PC-9 (cell line): ENCODE measurements around the gene COL16A1. TPM values are rescaled to one million over a fixed set of nuclear protein-coding genes. Genes with fewer than 3 reads are reported as not detected.

Source experiments
- BruUV-seq: library from RNA; stranded (reverse); fragments of 400-500 nt; replicated peaks from 2 replicates; lab custom pipeline; 2021; lab: Mats Ljungman, UMichigan
- CTCF ChIA-PET: fragments of 300-600 bp; sonication (Branson Sonifier 250); formaldehyde crosslinking; loops from one replicate; lab custom pipeline; 2022; ENCODE audit warnings: antibody characterized with exemption; lab: Charles Lee
- POLR2A ChIA-PET: fragments of 300-600 bp; sonication (Branson Sonifier 250); formaldehyde crosslinking; loops from one replicate; lab custom pipeline; 2022; ENCODE audit warnings: antibody characterized with exemption; ENCODE audit not compliant: unreplicated experiment; lab: Charles Lee
- DNase-seq, 2 experiments: peaks; one replicate each; pipeline versions ENCODE4 v3.0.0 to v3.0.0-alpha.2; 2015 to 2022; ENCODE audit warnings: mixed read lengths in 1 of 2
- H2AFZ ChIP-seq: fragments of 200-600 bp; sonication (generic); 2 replicates; pipeline ENCODE4 v1.8.1; 2017; ENCODE audit warnings: antibody characterized with exemption
- H3F3A ChIP-seq: fragments of 200-600 bp; sonication (generic); 2 replicates; pipeline ENCODE4 v1.8.1; 2017; ENCODE audit warnings: antibody characterized with exemption, mild to moderate bottlenecking, low read depth; ENCODE audit not compliant: insufficient read depth
- H3K27ac ChIP-seq: fragments of 200-600 bp; sonication (generic); 2 replicates; pipeline ENCODE4 v1.6.1; 2016; ENCODE audit warnings: mixed run types
- H3K27me3 ChIP-seq: fragments of 200-600 bp; sonication (generic); 2 replicates; pipeline ENCODE4 v1.6.1; 2016; ENCODE audit warnings: low read depth, mixed run types; ENCODE audit not compliant: insufficient read depth
- H3K36me3 ChIP-seq: fragments of 200-600 bp; sonication (generic); 2 replicates; pipeline ENCODE4 v1.6.1; 2016; ENCODE audit warnings: low read depth, mixed run types
- H3K4me1 ChIP-seq: fragments of 200-600 bp; sonication (generic); replicated peaks from 2 replicates; pipeline ENCODE4 v1.6.1; 2016; ENCODE audit warnings: mixed run types; ENCODE audit not compliant: insufficient read depth
- H3K4me2 ChIP-seq: fragments of 200-600 bp; sonication (generic); 2 replicates; pipeline ENCODE4 v1.6.1; 2017; ENCODE audit warnings: mixed run types
- H3K4me3 ChIP-seq: fragments of 200-600 bp; sonication (generic); 2 replicates; pipeline ENCODE4 v1.6.1; 2016; ENCODE audit warnings: mixed run types
- H3K79me2 ChIP-seq: fragments of 200-600 bp; sonication (generic); 2 replicates; pipeline ENCODE4 v1.6.1; 2017; ENCODE audit warnings: low read depth, mixed run types
- H3K9me2 ChIP-seq: fragments of 200-600 bp; sonication (generic); 2 replicates; pipeline ENCODE4 v1.8.1; 2017; ENCODE audit warnings: mild to moderate bottlenecking; ENCODE audit not compliant: insufficient read depth
- H3K9me3 ChIP-seq: fragments of 200-600 bp; sonication (generic); 2 replicates; pipeline ENCODE4 v1.8.1; 2016; ENCODE audit warnings: low read depth; ENCODE audit not compliant: insufficient read depth
- H4K20me1 ChIP-seq: fragments of 200-600 bp; sonication (generic); 2 replicates; pipeline ENCODE4 v1.8.1; 2017; ENCODE audit not compliant: insufficient read depth
- EZH2 ChIP-seq: fragments of 200-600 bp; sonication (generic); IDR thresholded peaks from 2 replicates; pipeline ENCODE4 v1.8.0; 2017; ENCODE audit warnings: antibody characterized with exemption, low read depth
- intact Hi-C: fragments of 100-400 bp; cut with micrococcal nuclease; formaldehyde crosslinking; loops from one replicate; pipeline ENCODE4 v1.10.0; 2022; ENCODE audit not compliant: unreplicated experiment
- total RNA-seq: library from RNA; stranded (reverse); gene quantifications from 2 replicates; pipeline ENCODE4 v1.2.3, GENCODE V29; 2021
- TF ChIP-seq, protein P1 (sequence below): fragments of 200-600 bp; sonication (generic); conservative IDR thresholded peaks from 2 replicates; pipeline ENCODE4 v1.6.1; 2017; ENCODE audit warnings: mixed run types, antibody characterized with exemption, mild to moderate bottlenecking, moderate library complexity

The COL16A1 gene
- total RNA-seq, 1 experiment from 2014 or later, result 4.8 TPM

DNA sequence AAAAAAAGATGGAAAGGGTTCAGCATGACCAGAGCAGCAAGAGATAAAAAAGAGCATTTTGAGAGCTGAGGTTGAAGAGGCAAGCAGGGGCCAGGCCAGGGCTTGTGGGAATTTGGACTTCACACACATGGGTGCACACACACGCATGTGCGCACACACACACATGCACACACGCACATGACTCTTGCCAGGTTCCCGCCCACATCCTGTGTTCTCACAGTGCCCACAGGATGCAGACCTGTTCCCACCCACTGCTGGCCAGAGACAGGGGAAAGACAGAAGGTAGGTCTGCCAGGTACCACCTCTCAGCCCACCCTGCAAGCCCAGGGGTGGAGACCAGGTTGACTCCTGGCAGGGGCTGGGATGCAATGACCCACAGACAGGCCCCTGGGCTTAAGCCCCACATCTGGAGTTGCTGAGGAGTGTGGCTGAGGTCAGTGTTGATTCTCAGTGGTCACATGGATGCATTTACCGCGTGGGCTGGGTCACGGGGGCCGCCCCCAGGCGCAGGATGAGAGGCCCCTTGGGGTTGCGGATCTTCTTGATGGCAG lies 4.4 kb downstream of the COL16A1 start:
- Histone ChIP-seq H3K4me3 (no peak overlapping the region), H3K9me2 (no peaks in the 10 kb centered on the region), H2AFZ (no peak overlapping the region), H3K27me3 (no peaks in the 10 kb centered on the region), H3K4me2 (peak overlapping the region; percentile 61), H3K4me1 (peaks cover 37% of the 10 kb centered on the region), H4K20me1 (no peaks in the 10 kb centered on the region), H3F3A (peaks cover 30% of the 10 kb centered on the region), H3K9me3 (no peaks in the 10 kb centered on the region), H3K27ac (no peak overlapping the region), H3K79me2 (no peaks in the 10 kb centered on the region), H3K36me3 (no peaks in the 10 kb centered on the region)
- intact Hi-C loops, result no loop called here
- no TSS peak for BruUV-seq
- TF ChIP-seq, protein P1, sequence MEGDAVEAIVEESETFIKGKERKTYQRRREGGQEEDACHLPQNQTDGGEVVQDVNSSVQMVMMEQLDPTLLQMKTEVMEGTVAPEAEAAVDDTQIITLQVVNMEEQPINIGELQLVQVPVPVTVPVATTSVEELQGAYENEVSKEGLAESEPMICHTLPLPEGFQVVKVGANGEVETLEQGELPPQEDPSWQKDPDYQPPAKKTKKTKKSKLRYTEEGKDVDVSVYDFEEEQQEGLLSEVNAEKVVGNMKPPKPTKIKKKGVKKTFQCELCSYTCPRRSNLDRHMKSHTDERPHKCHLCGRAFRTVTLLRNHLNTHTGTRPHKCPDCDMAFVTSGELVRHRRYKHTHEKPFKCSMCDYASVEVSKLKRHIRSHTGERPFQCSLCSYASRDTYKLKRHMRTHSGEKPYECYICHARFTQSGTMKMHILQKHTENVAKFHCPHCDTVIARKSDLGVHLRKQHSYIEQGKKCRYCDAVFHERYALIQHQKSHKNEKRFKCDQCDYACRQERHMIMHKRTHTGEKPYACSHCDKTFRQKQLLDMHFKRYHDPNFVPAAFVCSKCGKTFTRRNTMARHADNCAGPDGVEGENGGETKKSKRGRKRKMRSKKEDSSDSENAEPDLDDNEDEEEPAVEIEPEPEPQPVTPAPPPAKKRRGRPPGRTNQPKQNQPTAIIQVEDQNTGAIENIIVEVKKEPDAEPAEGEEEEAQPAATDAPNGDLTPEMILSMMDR, result no peak
- no peak for TF ChIP-seq EZH2
- ChIA-PET CTCF (no interaction called here), POLR2A (no interaction called here)
- DNase-seq, result no peak

DNA sequence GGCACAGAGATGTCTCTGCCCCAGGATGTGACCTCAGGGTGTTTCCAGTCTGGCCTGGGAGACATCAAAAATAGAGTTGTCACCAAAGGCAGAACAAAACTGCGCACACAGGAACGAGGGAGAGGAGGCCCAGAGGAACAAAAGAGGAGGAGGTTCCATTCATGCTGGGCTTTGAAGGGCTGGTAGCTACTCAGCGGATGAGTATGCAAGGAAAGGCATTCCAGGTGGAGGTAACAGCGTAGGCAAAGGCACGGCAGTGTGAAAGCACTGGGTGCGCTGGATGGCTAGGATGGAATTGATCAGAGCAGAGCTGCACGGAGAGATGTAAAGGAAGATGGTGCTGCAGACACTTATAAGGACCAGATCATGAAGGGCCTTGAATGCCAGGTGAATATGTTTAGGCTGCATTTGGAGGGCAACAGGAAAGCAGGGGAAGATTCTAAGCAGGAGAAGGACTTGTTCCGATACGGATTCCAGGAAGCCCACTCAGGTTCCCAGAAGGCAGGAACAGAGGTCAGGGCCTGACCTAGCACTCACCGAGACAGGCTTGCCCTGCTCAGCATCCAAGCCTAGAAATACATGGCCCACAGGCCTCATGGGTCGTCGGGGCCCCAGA lies 6.3 kb downstream of the COL16A1 start:
- DNase-seq, result no peak
- H3K36me3 ChIP-seq, result no peaks in the 10 kb centered on the region
- no peaks in the 10 kb centered on the region for H3K79me2 ChIP-seq
- intact Hi-C loops, result no loop called here
- TF ChIP-seq, protein P1, result no peak
- no peak for TF ChIP-seq EZH2
- no peaks in the 10 kb centered on the region for H3K9me2 ChIP-seq
- peaks cover 38% of the 10 kb centered on the region for H3F3A ChIP-seq
- no peaks in the 10 kb centered on the region for H4K20me1 ChIP-seq
- no peaks in the 10 kb centered on the region for H3K9me3 ChIP-seq
- H3K27ac ChIP-seq, result no peak overlapping the region
- H3K4me2 ChIP-seq, result no peak overlapping the region
- no peak overlapping the region for H2AFZ ChIP-seq
- ChIA-PET CTCF (no interaction called here), POLR2A (no interaction called here)
- peaks cover 28% of the 10 kb centered on the region for H3K4me1 ChIP-seq
- no peak overlapping the region for H3K4me3 ChIP-seq
- BruUV-seq, result no TSS peak
- H3K27me3 ChIP-seq, result no peaks in the 10 kb centered on the region

DNA sequence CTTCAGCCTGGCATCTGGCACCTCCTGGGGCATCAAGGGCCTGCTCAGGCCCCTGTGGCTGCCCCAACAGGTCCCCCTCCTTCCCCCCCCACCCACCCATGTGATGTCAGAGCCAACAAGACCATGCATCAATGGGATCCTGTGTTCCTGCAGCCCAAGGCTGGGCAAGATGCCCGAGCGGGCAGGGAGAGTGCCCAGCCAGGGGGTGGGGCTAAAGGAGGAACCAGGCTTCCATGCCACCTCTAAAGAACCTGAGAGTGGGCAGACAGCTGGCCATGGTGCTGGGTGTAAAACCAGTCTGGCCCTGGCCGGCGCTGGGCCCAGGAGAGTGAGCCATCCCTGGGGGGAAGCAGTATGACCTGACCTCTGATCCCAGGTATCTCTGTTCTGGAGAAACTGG lies 7.6 kb downstream of the COL16A1 start:
- no peak for DNase-seq
- H3K4me2 ChIP-seq, result no peak overlapping the region
- no peaks in the 10 kb centered on the region for H4K20me1 ChIP-seq
- TF ChIP-seq, protein P1, result no peak
- H3K36me3 ChIP-seq, result no peaks in the 10 kb centered on the region
- H2AFZ ChIP-seq, result no peak overlapping the region
- no peak overlapping the region for H3K27ac ChIP-seq
- peaks cover 29% of the 10 kb centered on the region for H3K4me1 ChIP-seq
- no peaks in the 10 kb centered on the region for H3K79me2 ChIP-seq
- H3K9me3 ChIP-seq, result no peaks in the 10 kb centered on the region
- POLR2A ChIA-PET, result no interaction called here
- no peaks in the 10 kb centered on the region for H3K9me2 ChIP-seq
- H3K4me3 ChIP-seq, result no peak overlapping the region
- CTCF ChIA-PET, result no interaction called here
- H3K27me3 ChIP-seq, result no peaks in the 10 kb centered on the region
- BruUV-seq, result no TSS peak
- intact Hi-C loops, result no loop called here
- H3F3A ChIP-seq, result peaks cover 26% of the 10 kb centered on the region
